Measurements from ENCODE around the gene KIF1A. TPM values are rescaled to one million over a fixed set of nuclear protein-coding genes. Genes with fewer than 3 reads are reported as not detected.

Gene KIF1A
- total RNA-seq, 1 donor from 2014 or later = 0.42 TPM

DNA sequence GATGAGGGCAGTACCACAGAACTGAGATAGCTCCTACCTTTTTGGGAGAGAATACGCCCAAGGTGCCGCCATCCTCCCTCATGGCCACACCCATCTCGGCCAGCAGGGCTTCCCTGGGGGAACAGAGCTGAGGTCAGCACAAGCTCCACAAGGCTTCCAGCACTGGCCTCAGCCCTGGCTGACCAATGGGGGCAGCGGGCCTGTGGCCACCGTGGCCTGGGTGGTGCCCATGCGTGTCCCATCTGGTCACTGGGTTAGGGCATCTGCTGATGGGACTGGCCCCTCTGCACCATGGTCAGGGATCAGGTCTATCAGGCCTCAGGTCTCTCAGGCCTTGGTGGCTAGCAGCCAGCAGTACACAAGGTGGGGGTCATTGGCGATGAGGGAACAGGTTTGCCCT lies 50.9 kb downstream of the KIF1A start:
- intact Hi-C loops (cut with micrococcal nuclease) = no loop called here

GRCh38 chr2:240768216-240768615 lies 51.8 kb downstream of the KIF1A start:
- intact Hi-C loops (cut with micrococcal nuclease) = no loop called here

- intact Hi-C loops (cut with micrococcal nuclease) = no loop called here
These were observed 52.7 kb downstream of the KIF1A start for GRCh38 chr2:240767341-240767740.

DNA sequence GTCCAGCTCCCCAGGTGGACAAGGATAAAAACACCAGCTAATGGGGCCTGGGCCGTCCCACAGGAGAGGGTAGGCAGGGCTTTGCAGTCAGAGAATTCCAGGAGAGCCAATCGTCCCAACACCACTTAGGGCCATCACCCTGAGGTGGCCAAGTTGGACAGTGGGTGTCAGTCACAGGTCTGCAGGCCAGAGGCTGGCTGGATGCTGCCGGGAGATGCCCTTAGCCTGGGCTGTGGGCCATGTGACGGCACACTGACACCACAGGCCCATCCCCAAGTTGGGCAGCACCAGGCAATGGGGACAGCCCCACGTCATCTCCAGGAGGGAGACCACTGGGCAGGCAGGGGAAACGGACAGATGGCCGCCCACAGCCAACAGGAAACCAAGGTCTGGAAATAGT lies 53.9 kb downstream of the KIF1A start:
- intact Hi-C loops (cut with micrococcal nuclease) = no loop called here

GRCh38 chr2:240765007-240765406 lies 55.0 kb downstream of the KIF1A start:
- intact Hi-C loops (cut with micrococcal nuclease) = no loop called here

DNA sequence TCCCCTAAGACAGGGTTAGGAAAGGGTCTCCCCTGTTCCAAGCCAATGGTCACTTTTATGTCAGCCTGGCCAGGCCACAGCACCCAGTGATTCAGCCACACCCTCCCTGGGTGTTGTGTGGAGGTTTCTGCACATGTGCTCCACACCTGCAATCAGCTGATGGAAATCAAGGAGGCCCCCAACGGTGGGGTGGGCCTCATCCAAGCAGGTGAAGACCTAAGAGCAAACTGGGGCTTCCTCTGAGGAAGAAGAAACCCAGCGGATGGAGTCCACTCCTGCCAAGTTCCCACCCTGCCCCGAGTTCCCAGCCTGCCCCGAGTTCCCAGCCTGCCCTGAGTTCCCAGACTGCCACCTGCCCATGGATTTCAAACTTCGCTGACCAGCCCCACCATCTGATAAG lies 55.4 kb downstream of the KIF1A start:
- intact Hi-C loops (cut with micrococcal nuclease) = no loop called here

GRCh38 chr2:240762971-240763370 lies 57.0 kb downstream of the KIF1A start:
- intact Hi-C loops (cut with micrococcal nuclease) = no loop called here

DNA sequence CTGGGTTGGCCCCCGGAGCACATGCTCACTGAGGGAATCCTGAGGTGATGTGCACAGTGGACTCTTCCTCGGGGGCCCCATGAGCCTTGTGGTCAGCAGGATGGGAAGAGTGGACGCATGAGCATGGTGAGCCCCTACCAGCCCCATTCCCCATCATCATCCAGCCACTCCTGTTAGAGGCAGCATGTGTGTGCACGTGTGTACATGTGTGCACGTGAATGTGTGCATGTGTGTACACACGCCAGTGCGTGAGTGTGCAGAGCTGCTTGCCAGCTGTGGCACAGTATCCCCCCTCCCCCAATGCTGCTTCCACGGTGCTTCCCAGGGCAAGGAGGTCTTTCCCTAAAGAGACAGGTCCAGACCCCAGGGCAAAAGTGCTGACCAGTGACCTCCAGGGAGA lies 57.8 kb downstream of the KIF1A start:
- intact Hi-C loops (cut with micrococcal nuclease) = no loop called here

GRCh38 chr2:240760576-240761246 lies 59.3 kb downstream of the KIF1A start:
- intact Hi-C loops (cut with micrococcal nuclease) = no loop called here

DNA sequence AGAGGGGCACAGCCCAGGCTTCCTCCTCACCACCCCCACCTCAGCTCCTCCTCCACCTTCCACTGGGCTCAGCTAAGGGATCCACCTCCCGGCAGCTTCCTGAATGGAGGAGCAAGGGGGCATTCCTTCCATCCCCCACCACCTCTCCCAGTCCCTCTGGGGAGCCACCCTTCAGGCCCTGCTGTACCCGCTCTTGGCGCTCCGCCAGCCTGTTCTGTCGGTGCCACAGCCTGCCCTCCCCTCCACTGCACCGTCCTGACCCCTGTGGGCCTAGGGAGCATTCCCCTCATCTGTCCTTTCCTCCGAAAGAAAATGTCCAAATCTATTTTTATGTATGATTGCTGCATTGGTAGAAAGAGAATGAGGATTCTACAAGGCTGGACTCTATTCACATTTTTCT lies 59.9 kb downstream of the KIF1A start:
- intact Hi-C loops (cut with micrococcal nuclease) = no loop called here

GRCh38 chr2:240759459-240759858 lies 60.6 kb downstream of the KIF1A start:
- intact Hi-C loops (cut with micrococcal nuclease) = no loop called here

- intact Hi-C loops (cut with micrococcal nuclease) = no loop called here
These were observed 62.9 kb downstream of the KIF1A start for GRCh38 chr2:240757086-240757614.

- intact Hi-C loops (cut with micrococcal nuclease) = no loop called here
These were observed 67.8 kb downstream of the KIF1A start for GRCh38 chr2:240752209-240752608.

DNA sequence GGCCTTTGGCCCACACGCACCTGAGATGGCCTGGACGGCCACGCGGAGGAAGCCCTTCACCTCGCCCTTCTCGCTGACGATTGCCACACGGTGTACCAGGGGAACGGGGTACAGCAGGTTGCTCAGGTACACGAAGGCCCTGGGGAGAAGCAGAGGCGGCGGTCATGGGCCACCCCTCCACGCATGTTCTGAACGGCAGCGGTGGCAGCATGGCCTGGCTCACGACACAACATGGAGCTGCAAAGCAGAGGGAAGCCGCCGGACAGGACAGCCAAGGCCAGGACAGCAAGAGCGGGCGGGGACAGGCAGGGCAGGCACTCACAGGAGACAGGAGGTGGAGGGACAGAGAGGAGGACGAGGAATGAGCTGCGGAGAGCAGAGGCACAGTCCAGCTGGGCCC lies 69.6 kb downstream of the KIF1A start:
- intact Hi-C loops (cut with micrococcal nuclease) = no loop called here

- intact Hi-C loops (cut with micrococcal nuclease) = no loop called here
These were observed 70.5 kb downstream of the KIF1A start for GRCh38 chr2:240749516-240749915.

DNA sequence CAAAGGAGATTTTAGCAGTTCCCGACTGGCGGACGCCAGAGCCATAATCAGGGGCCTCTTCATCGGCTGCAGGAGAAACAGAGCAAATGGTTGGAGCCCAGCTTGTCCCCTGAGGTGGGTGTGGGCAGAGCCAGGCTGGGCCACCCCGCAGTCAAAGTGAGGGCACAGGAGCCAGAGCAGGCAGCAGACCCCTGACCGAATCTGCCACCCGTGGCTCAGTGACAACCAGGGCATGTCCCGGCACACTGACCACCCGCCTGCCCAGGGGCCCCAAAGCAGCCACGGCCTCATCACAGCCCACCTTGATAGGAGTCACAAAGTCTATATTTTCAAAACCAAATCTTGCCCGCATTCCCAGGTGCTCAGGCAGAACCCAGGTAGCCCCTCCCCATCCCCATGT lies 72.8 kb downstream of the KIF1A start:
- intact Hi-C loops (cut with micrococcal nuclease) = no loop called here

- intact Hi-C loops (cut with micrococcal nuclease) = no loop called here
These were observed 73.3 kb downstream of the KIF1A start for GRCh38 chr2:240746671-240747070.

GRCh38 chr2:240745962-240746361 lies 74.1 kb downstream of the KIF1A start:
- intact Hi-C loops (cut with micrococcal nuclease) = no loop called here

GRCh38 chr2:240745456-240745855 lies 74.6 kb downstream of the KIF1A start:
- intact Hi-C loops (cut with micrococcal nuclease) = no loop called here

GRCh38 chr2:240742602-240743095 lies 77.4 kb downstream of the KIF1A start:
- intact Hi-C loops (cut with micrococcal nuclease) = no loop called here

DNA sequence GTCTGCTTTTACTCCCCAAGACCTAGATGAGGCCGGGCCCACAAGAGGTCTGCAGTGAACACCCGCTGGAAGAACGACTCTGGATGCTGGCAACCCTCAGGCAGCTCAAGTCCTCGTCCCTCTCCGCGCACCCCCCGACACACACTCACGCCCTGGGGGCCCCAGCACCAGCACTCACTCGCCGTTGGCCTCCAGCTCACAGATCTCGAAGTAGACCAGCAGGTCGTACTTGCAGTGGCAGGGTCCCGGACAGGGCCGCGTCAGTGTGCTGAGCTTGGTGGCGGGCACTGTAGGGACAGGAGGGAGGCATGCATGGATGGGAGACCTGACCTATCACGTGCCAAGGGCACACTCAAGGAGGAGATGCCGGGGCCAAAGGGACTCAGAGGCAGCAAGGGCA lies 78.9 kb downstream of the KIF1A start:
- intact Hi-C loops (cut with micrococcal nuclease) = no loop called here

GRCh38 chr2:240739797-240740196 lies 80.2 kb downstream of the KIF1A start:
- intact Hi-C loops (cut with micrococcal nuclease) = no loop called here

- intact Hi-C loops (cut with micrococcal nuclease) = no loop called here
These were observed 82.1 kb downstream of the KIF1A start for GRCh38 chr2:240737958-240738357.

Data from T-helper 1 cell treated with Interleukin-12 subunit alpha and Interleukin-12 subunit beta and Interleukin-4 antibody, amounts not matched to agents 30 ng/mL and 1 ng/mL, for 36 hours (primary cell).